Smooth muscle cell (in vitro differentiated cells): ENCODE measurements around the gene OR6A2. TPM values are rescaled to one million over a fixed set of nuclear protein-coding genes. Genes with fewer than 3 reads are reported as not detected.

Experiments used
- DNase-seq: peaks from one replicate; lab custom pipeline; 2025; ENCODE audit not compliant: unreplicated experiment; lab: John Stamatoyannopoulos, UW
- H2AFZ ChIP-seq: fragments of 200-600 bp; sonication (generic); 2 replicates; pipeline ENCODE4 v1.6.0; 2016; ENCODE audit warnings: antibody characterized with exemption, low read depth, mild to moderate bottlenecking
- H3F3A ChIP-seq: fragments of 200-600 bp; sonication (generic); 2 replicates; pipeline ENCODE4 v1.6.0; 2017; ENCODE audit warnings: antibody characterized with exemption, low read depth
- H3K27ac ChIP-seq: fragments of 200-600 bp; sonication (generic); 2 replicates; pipeline ENCODE4 v1.5.1; 2016; ENCODE audit warnings: low read depth, mild to moderate bottlenecking
- H3K27me3 ChIP-seq: fragments of 200-600 bp; sonication (generic); 2 replicates; pipeline ENCODE4 v1.6.1; 2016; ENCODE audit warnings: low read depth, mild to moderate bottlenecking
- H3K36me3 ChIP-seq: fragments of 200-600 bp; sonication (generic); 2 replicates; pipeline ENCODE4 v1.5.1; 2016; ENCODE audit warnings: low read depth
- H3K4me1 ChIP-seq: fragments of 200-600 bp; sonication (generic); 2 replicates; pipeline ENCODE4 v1.5.1; 2016; ENCODE audit warnings: low read depth
- H3K4me2 ChIP-seq: fragments of 200-600 bp; sonication (generic); 2 replicates; pipeline ENCODE4 v1.6.0; 2016; ENCODE audit warnings: mild to moderate bottlenecking
- H3K4me3 ChIP-seq: fragments of 200-600 bp; sonication (generic); 2 replicates; pipeline ENCODE4 v1.5.1; 2016; ENCODE audit warnings: mild to moderate bottlenecking
- H3K79me2 ChIP-seq: fragments of 200-600 bp; sonication (generic); 2 replicates; pipeline ENCODE4 v1.6.0; 2016; ENCODE audit warnings: low read depth, mild to moderate bottlenecking
- H3K9ac ChIP-seq: fragments of 200-600 bp; sonication (generic); 2 replicates; pipeline ENCODE4 v1.6.0; 2016; ENCODE audit warnings: low read depth
- H3K9me3 ChIP-seq: fragments of 200-600 bp; sonication (generic); replicated peaks from 2 replicates; pipeline ENCODE4 v1.5.1; 2016; ENCODE audit warnings: low read depth
- H4K20me1 ChIP-seq: fragments of 200-600 bp; sonication (generic); 2 replicates; pipeline ENCODE4 v1.6.0; 2016; ENCODE audit warnings: low read depth
- CTCF ChIP-seq: fragments of 200-600 bp; sonication (generic); IDR thresholded peaks from 2 replicates; pipeline ENCODE4 v1.5.1; 2017; ENCODE audit warnings: borderline replicate concordance, mild to moderate bottlenecking, antibody characterized with exemption; ENCODE audit not compliant: insufficient read depth, poor library complexity, severe bottlenecking
- WGBS: methylation state at CpG from one replicate; pipeline ENCODE4 v1.1.7; 2016; ENCODE audit warnings: low lambda C conversion rate; 5-methylcytosine and 5-hydroxymethylcytosine counted together
- polyA plus RNA-seq: library from polyadenylated mRNA; unstranded; fragments of >200 nt; fragmentation: Nextera tagmentation; extraction: Ambion mirVana; gene quantifications from 2 replicates; pipeline ENCODE4 v1.2.1, GENCODE V29; 2016
- total RNA-seq: library from RNA; depleted of rRNA; stranded (reverse); fragments of >200 nt; gene quantifications from 2 replicates; pipeline ENCODE4 v1.2.3, GENCODE V29; 2014

The OR6A2 gene
- total and polyA plus RNA-seq, 2 experiments from 2014 or later: 0.40 TPM; not detected in 1

DNA sequence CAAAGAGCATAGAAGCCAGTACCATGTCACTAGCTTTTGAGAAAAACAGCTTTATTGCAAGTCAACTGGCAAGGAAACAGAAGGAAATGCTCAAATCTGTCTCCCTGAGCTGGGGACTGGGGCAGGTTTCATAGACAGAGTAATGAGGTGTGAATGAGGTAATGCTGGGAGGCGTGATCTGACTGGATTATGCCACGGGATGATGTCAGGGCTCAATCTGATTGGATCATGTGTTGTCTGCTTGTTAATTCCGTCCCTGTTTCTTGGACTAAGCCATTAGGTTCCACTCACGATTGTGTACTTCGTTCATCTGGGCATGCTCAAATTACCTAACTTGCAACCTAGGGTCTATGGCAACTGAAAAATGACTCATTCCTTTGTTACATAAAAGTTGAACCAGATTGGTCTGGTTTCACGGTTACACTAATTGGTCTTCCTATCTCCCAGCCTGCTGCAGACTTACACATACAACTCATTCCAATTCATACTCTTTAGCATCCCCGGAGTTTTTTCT lies 25.8 kb upstream of the OR6A2 start:
- H4K20me1 ChIP-seq: no peaks in the 10 kb centered on the region
- no peaks in the 10 kb centered on the region for H3F3A ChIP-seq
- no peak overlapping the region for H2AFZ ChIP-seq
- H3K9me3 ChIP-seq: no peaks in the 10 kb centered on the region
- no peaks in the 10 kb centered on the region for H3K36me3 ChIP-seq
- H3K27ac ChIP-seq: no peak overlapping the region
- H3K4me1 ChIP-seq: no peaks in the 10 kb centered on the region
- H3K4me2 ChIP-seq: no peak overlapping the region
- no peak for TF ChIP-seq CTCF
- H3K4me3 ChIP-seq: no peak overlapping the region
- no peak for DNase-seq
- WGBS: 64% methylated on average over 7 of the region's 7 CpGs
- H3K79me2 ChIP-seq: no peaks in the 10 kb centered on the region
- H3K9ac ChIP-seq: no peak overlapping the region
- H3K27me3 ChIP-seq: no peaks in the 10 kb centered on the region

- H3K27me3 ChIP-seq: no peaks in the 10 kb centered on the region
- 69% methylated on average over 5 of the region's 5 CpGs for WGBS
- no peak for TF ChIP-seq CTCF
- H2AFZ ChIP-seq: no peak overlapping the region
- DNase-seq: no peak
- no peaks in the 10 kb centered on the region for H3K79me2 ChIP-seq
- no peaks in the 10 kb centered on the region for H3K36me3 ChIP-seq
- no peaks in the 10 kb centered on the region for H3K4me1 ChIP-seq
- no peaks in the 10 kb centered on the region for H4K20me1 ChIP-seq
- H3K4me3 ChIP-seq: no peak overlapping the region
- no peak overlapping the region for H3K27ac ChIP-seq
- no peaks in the 10 kb centered on the region for H3F3A ChIP-seq
- no peak overlapping the region for H3K4me2 ChIP-seq
- no peak overlapping the region for H3K9ac ChIP-seq
- no peaks in the 10 kb centered on the region for H3K9me3 ChIP-seq
Observed at GRCh38 chr11:6824136-6824823, 24.8 kb upstream of the OR6A2 start.

DNA sequence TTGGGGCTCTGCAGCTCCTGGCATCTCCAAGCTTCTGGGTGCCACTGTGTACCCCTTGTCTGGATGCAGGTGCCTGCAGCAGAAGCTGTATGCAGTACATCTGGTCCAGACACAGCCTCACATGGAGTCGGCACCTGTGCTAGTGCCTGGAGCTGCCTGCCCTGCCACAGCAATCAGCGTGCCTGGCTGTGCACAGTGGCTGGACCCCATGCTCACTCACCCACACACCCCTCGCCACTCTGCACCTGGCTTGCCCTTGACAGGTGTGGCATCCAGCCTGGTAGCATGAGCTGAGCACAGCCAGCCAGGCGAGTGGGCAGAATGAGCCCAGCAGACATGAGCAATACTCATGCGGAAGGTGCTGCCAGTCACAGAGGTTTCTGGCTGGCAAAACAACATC lies 19.5 kb upstream of the OR6A2 start:
- H3K4me3 ChIP-seq: no peak overlapping the region
- no peak overlapping the region for H3K27ac ChIP-seq
- H3K36me3 ChIP-seq: no peaks in the 10 kb centered on the region
- no peaks in the 10 kb centered on the region for H3K27me3 ChIP-seq
- WGBS: 89% methylated on average over 5 of the region's 5 CpGs
- no peak overlapping the region for H2AFZ ChIP-seq
- no peaks in the 10 kb centered on the region for H3K79me2 ChIP-seq
- no peaks in the 10 kb centered on the region for H3K4me1 ChIP-seq
- H3K9ac ChIP-seq: no peak overlapping the region
- DNase-seq: no peak
- no peak for TF ChIP-seq CTCF
- no peak overlapping the region for H3K4me2 ChIP-seq
- H4K20me1 ChIP-seq: no peaks in the 10 kb centered on the region
- no peaks in the 10 kb centered on the region for H3K9me3 ChIP-seq
- no peaks in the 10 kb centered on the region for H3F3A ChIP-seq

- no peak for TF ChIP-seq CTCF
- H3K79me2 ChIP-seq: no peaks in the 10 kb centered on the region
- H3K4me3 ChIP-seq: no peak overlapping the region
- H3K36me3 ChIP-seq: no peaks in the 10 kb centered on the region
- 30% methylated on average over 1 of the region's 1 CpG for WGBS
- no peaks in the 10 kb centered on the region for H3K27me3 ChIP-seq
- DNase-seq: no peak
- H3K4me2 ChIP-seq: no peak overlapping the region
- H3F3A ChIP-seq: no peaks in the 10 kb centered on the region
- no peaks in the 10 kb centered on the region for H3K4me1 ChIP-seq
- H3K9me3 ChIP-seq: no peaks in the 10 kb centered on the region
- H3K9ac ChIP-seq: no peak overlapping the region
- no peak overlapping the region for H2AFZ ChIP-seq
- no peak overlapping the region for H3K27ac ChIP-seq
- H4K20me1 ChIP-seq: no peaks in the 10 kb centered on the region
Observed at GRCh38 chr11:6817694-6818093, 18.2 kb upstream of the OR6A2 start.
